Measurements from ENCODE around the gene KDM6A. TPM values are rescaled to one million over a fixed set of nuclear protein-coding genes. Genes with fewer than 3 reads are reported as not detected.

KDM6A gene
- polyA plus RNA-seq, 1 experiment: 9.9 TPM

- POLR2A ChIA-PET: no interaction called here
- no peak overlapping the region for H3K27ac ChIP-seq (ENCODE audit: low read depth, low read length)
- H3K4me3 ChIP-seq (ENCODE audit: low read depth, low read length): no peak overlapping the region
- DNase-seq (ENCODE audit: low read depth, low spot score): no peak
- no peak for TF ChIP-seq CTCF (IDR thresholded peaks at IDR 0.05; ENCODE audit: low read depth, low read length)
- CTCF ChIA-PET: no interaction called here
- H3K9me3 ChIP-seq (ENCODE audit: control insufficient read depth, insufficient read depth, low read length): no peaks in the 10 kb centered on the region
- H3K27me3 ChIP-seq (ENCODE audit: control insufficient read depth, insufficient read depth, low read length): no peaks in the 10 kb centered on the region
Observed at GRCh38 chrX:44922980-44923379, 50.0 kb downstream of the KDM6A start.

DNA sequence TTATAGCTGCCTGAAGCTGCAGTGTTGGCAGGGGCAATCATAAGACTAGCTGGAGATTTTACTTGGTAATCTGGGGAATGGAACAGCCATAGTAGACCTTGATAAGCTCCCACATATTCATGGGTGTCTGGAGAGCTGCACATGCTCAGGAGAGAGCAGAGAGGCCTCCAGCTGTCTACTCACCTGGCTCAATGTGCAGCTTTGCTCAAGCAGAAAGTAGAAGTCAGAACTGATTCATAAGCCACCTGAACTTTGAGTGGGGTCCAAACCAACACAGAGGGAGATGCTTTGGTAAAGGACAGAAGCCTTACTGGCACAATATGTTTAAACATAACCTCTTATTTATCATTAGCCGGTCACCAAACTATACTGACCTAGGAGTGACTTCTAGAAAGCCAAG, 54.4 kb downstream of the KDM6A start:
- H3K27ac ChIP-seq (ENCODE audit: low read depth, low read length): no peak overlapping the region
- ChIA-PET CTCF (no interaction called here), POLR2A (no interaction called here)
- no peak overlapping the region for H3K4me3 ChIP-seq (ENCODE audit: low read depth, low read length)
- DNase-seq (ENCODE audit: low read depth, low spot score): no peak
- H3K27me3 ChIP-seq (ENCODE audit: control insufficient read depth, insufficient read depth, low read length): no peaks in the 10 kb centered on the region
- no peaks in the 10 kb centered on the region for H3K9me3 ChIP-seq (ENCODE audit: control insufficient read depth, insufficient read depth, low read length)
- TF ChIP-seq CTCF (IDR thresholded peaks at IDR 0.05; ENCODE audit: low read depth, low read length): no peak

DNA sequence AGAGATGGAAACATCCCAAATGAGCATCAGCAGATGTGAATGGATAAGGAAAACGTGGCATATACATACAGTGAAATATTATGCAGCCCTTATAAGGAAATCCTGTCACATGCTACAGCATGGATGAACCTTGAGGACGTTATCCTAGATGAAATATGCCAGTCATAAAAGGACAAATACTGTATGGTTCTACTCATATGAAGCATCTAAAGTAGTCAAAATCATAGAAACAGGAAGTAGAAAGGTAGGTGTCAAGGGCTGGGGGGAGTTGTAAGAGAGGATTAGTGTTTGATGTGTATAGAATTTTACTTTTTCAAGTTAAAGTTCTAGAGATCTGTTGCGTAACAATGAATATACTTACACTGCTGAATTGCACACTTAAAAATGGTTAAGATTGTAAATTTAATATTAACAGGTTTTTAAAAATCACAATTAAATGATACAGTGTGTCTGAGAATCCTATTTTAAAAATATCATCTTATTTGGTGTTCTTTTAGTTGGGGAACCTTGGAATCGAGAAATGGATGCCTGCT, 58.5 kb downstream of the KDM6A start:
- POLR2A ChIA-PET: no interaction called here
- no peaks in the 10 kb centered on the region for H3K27me3 ChIP-seq (ENCODE audit: control insufficient read depth, insufficient read depth, low read length)
- H3K9me3 ChIP-seq (ENCODE audit: control insufficient read depth, insufficient read depth, low read length): no peaks in the 10 kb centered on the region
- CTCF ChIA-PET: no interaction called here
- H3K4me3 ChIP-seq (ENCODE audit: low read depth, low read length): no peak overlapping the region
- DNase-seq (ENCODE audit: low read depth, low spot score): no peak
- no peak overlapping the region for H3K27ac ChIP-seq (ENCODE audit: low read depth, low read length)
- no peak for TF ChIP-seq CTCF (IDR thresholded peaks at IDR 0.05; ENCODE audit: low read depth, low read length)

GRCh38 chrX:44935172-44935571, 62.2 kb downstream of the KDM6A start:
- Histone ChIP-seq H3K27ac (ENCODE audit: low read depth, low read length) (no peak overlapping the region), H3K4me3 (ENCODE audit: low read depth, low read length) (no peak overlapping the region), H3K9me3 (ENCODE audit: control insufficient read depth, insufficient read depth, low read length) (no peaks in the 10 kb centered on the region), H3K27me3 (ENCODE audit: control insufficient read depth, insufficient read depth, low read length) (no peaks in the 10 kb centered on the region)
- POLR2A ChIA-PET: no interaction called here
- CTCF ChIA-PET: no interaction called here
- DNase-seq (ENCODE audit: low read depth, low spot score): no peak
- no peak for TF ChIP-seq CTCF (IDR thresholded peaks at IDR 0.05; ENCODE audit: low read depth, low read length)

DNA sequence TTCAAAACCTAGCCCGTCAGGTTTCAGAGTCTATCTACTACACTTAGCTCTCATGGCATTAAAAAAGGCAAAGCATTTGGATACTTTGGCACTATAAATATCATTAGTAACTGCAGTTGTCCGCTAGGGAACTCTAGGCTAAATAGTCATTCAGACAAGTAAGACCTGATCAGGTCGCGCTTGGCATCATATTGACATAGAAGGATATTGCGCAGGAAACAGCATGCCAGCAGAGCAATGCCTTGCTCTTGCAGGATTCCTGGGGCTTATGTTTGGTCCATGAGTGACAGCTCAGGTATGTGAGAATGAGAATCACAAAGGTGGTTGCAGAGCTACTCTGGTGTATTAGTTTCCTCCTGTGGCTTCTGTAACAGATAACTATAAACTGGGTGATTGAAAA, 62.7 kb downstream of the KDM6A start:
- Histone ChIP-seq H3K9me3 (ENCODE audit: control insufficient read depth, insufficient read depth, low read length) (no peaks in the 10 kb centered on the region), H3K27me3 (ENCODE audit: control insufficient read depth, insufficient read depth, low read length) (no peaks in the 10 kb centered on the region), H3K4me3 (ENCODE audit: low read depth, low read length) (no peak overlapping the region), H3K27ac (ENCODE audit: low read depth, low read length) (no peak overlapping the region)
- DNase-seq (ENCODE audit: low read depth, low spot score): no peak
- ChIA-PET CTCF (no interaction called here), POLR2A (no interaction called here)
- TF ChIP-seq CTCF (IDR thresholded peaks at IDR 0.05; ENCODE audit: low read depth, low read length): no peak
